Measurements from ENCODE around the gene SEL1L3. TPM values are rescaled to one million over a fixed set of nuclear protein-coding genes. Genes with fewer than 3 reads are reported as not detected.

Gene SEL1L3
- total RNA-seq, 1 experiment from 2014 or later: 48.3 TPM

GRCh38 chr4:25749150-25749794 lies 113.5 kb downstream of the SEL1L3 start:
- no peak overlapping the region for H2BK12ac ChIP-seq (ENCODE audit: insufficient read length, low read depth, low read length)
- no peak overlapping the region for H2BK5ac ChIP-seq (ENCODE audit: insufficient read length, low read length)
- no peak overlapping the region for H3T11ph ChIP-seq (ENCODE audit: low read length)
- H3K4ac ChIP-seq (ENCODE audit: low read depth, low read length): no peak overlapping the region
- no peak overlapping the region for H3K14ac ChIP-seq (ENCODE audit: insufficient read depth, low read length)
- H2BK15ac ChIP-seq (ENCODE audit: low read depth, low read length): no peak overlapping the region
- no CpG with 5 or more reads among the region's 5 CpGs for WGBS (ENCODE audit: extremely low coverage, insufficient read length, low lambda C conversion rate)
- no peak for DNase-seq
- no peak overlapping the region for H3K9ac ChIP-seq (ENCODE audit: extremely low read depth, insufficient read length, low read length)
- H3K27ac ChIP-seq (ENCODE audit: insufficient read length, low read depth, low read length): no peak overlapping the region
- no peak overlapping the region for H2BK20ac ChIP-seq (ENCODE audit: low read depth, low read length, poor library complexity, severe bottlenecking)
- no peaks in the 10 kb centered on the region for H3K79me1 ChIP-seq (ENCODE audit: insufficient read depth, low read depth, low read length, poor library complexity, severe bottlenecking)
- Mint-ChIP-seq H3K36me3 (ENCODE audit: insufficient read depth in 1 of 3, low read depth in 3 of 3) (peaks cover 0 to 5% (median 0%) of the 10 kb centered on the region in 3 experiments; a peak in 2 of 7 replicates), H3K4me1 (no peaks in the 10 kb centered on the region), H3K4me3 (no peak overlapping the region), H3K27me3 (ENCODE audit: low read depth) (no peaks in the 10 kb centered on the region), H3K9me3 (no peaks in the 10 kb centered on the region), H3K27ac (no peak overlapping the region)
- no peak overlapping the region for H2AK5ac ChIP-seq (ENCODE audit: insufficient read length, low read length)
- H3K18ac ChIP-seq (ENCODE audit: insufficient read length, low read depth, low read length): no peak overlapping the region
- H4K8ac ChIP-seq (replicated peaks; ENCODE audit: insufficient read length, low read depth, low read length): no peak overlapping the region
- H3K27me3 ChIP-seq (ENCODE audit: insufficient read depth, low read length): no peaks in the 10 kb centered on the region
- no peaks in the 10 kb centered on the region for H3K79me2 ChIP-seq (ENCODE audit: insufficient read depth, low read length)
- H2BK120ac ChIP-seq (ENCODE audit: low read depth, low read length, poor library complexity, severe bottlenecking): no peak overlapping the region
- no peak overlapping the region for H3K4me2 ChIP-seq (ENCODE audit: insufficient read depth, insufficient read length, low read length)
- no peak overlapping the region for H3K23ac ChIP-seq (ENCODE audit: insufficient read length, low read depth, low read length)
- H4K91ac ChIP-seq (ENCODE audit: insufficient read length, low read depth, low read length): no peak overlapping the region
- no peaks in the 10 kb centered on the region for H4K20me1 ChIP-seq (ENCODE audit: control insufficient read depth, insufficient read depth, insufficient read length)
- H3K56ac ChIP-seq (ENCODE audit: insufficient read length, low read depth, low read length): no peak overlapping the region
- H4K5ac ChIP-seq (ENCODE audit: insufficient read length, low read depth, low read length): no peak overlapping the region
- TF ChIP-seq CTCF (conservative IDR thresholded peaks at IDR 0.05): no peak
- H2AFZ ChIP-seq (ENCODE audit: low read length): no peak overlapping the region
- no peaks in the 10 kb centered on the region for H3K4me1 ChIP-seq (ENCODE audit: insufficient read depth, low read length)
- no peaks in the 10 kb centered on the region for H3K23me2 ChIP-seq (ENCODE audit: insufficient read length, low read depth, low read length, poor library complexity, severe bottlenecking)
- no peaks in the 10 kb centered on the region for H3K9me3 ChIP-seq (ENCODE audit: control insufficient read depth, low read depth, low read length)

All from H9 (cell line).